Fibroblast of lung (primary cell): ENCODE data around the gene KDM2B. TPM values are rescaled to one million over a fixed set of nuclear protein-coding genes. Genes with fewer than 3 reads are reported as not detected.

Experiments
- DNase-seq, 2 donors: peaks; one replicate each; pipeline versions ENCODE4 v3.0.0 to v3.0.0-alpha.2; 2010; ENCODE audit warnings: low read depth in 2 of 2
- H2AFZ ChIP-seq: 2 replicates; pipeline ENCODE4 v1.5.1; 2012; ENCODE audit warnings: low read length, control low read depth, inconsistent platforms
- H3K27ac ChIP-seq: 2 replicates; pipeline ENCODE4 v1.5.1; 2011; ENCODE audit warnings: low read length, control low read depth; ENCODE audit not compliant: insufficient read depth
- H3K27me3 ChIP-seq: 2 replicates; pipeline ENCODE4 v1.5.1; 2011; ENCODE audit warnings: mild to moderate bottlenecking, low read length; ENCODE audit not compliant: control insufficient read depth, insufficient read depth
- H3K36me3 ChIP-seq: 2 replicates; pipeline ENCODE4 v1.5.1; 2011; ENCODE audit warnings: low read length; ENCODE audit not compliant: control insufficient read depth, insufficient read depth
- H3K4me1 ChIP-seq: 2 replicates; pipeline ENCODE4 v1.5.1; 2011; ENCODE audit warnings: low read length; ENCODE audit not compliant: control insufficient read depth, insufficient read depth; ENCODE audit errors: extremely low read depth
- H3K4me2 ChIP-seq: 2 replicates; pipeline ENCODE4 v1.5.1; 2011; ENCODE audit warnings: low read length, control low read depth; ENCODE audit not compliant: insufficient read depth; ENCODE audit errors: extremely low read depth
- H3K4me3 ChIP-seq, 4 experiments: fragments of 200-600 bp in 1 of 4; sonication (generic) in 1 of 4; replicated peaks in 1 of 4; 2 replicates each; pipeline ENCODE4 v1.5.1; 2011 to 2016; ENCODE audit warnings: low read length in 4 of 4, low read depth in 3 of 4, mild to moderate bottlenecking in 3 of 4, control low read depth in 2 of 4, inconsistent platforms in 1 of 4, mixed read lengths in 1 of 4; ENCODE audit not compliant: insufficient read depth in 1 of 4; ENCODE audit errors: control extremely low read depth in 1 of 4
- H3K79me2 ChIP-seq: 2 replicates; pipeline ENCODE4 v1.5.1; 2012; ENCODE audit warnings: mild to moderate bottlenecking, low read length, inconsistent platforms; ENCODE audit not compliant: control insufficient read depth, insufficient read depth
- H3K9ac ChIP-seq: 2 replicates; pipeline ENCODE4 v1.5.1; 2011; ENCODE audit warnings: mild to moderate bottlenecking, low read length, control low read depth; ENCODE audit not compliant: insufficient read depth
- H3K9me3 ChIP-seq: 2 replicates; pipeline ENCODE4 v1.5.1; 2012; ENCODE audit warnings: low read depth, low read length; ENCODE audit not compliant: control insufficient read depth, insufficient read depth
- H4K20me1 ChIP-seq: 2 replicates; pipeline ENCODE4 v1.5.1; 2011; ENCODE audit warnings: low read length; ENCODE audit not compliant: control insufficient read depth, insufficient read depth; ENCODE audit errors: extremely low read depth
- EZH2 ChIP-seq: IDR thresholded peaks from 2 replicates; pipeline ENCODE4 v1.5.1; 2012; ENCODE audit warnings: low read length, control low read depth, mild to moderate bottlenecking; ENCODE audit errors: missing control alignments
- polyA plus RNA-seq, 2 donors: library from polyadenylated mRNA; depleted of rRNA in 1 of 2; stranded (reverse) in 1 of 2; unstranded in 1 of 2; fragments of >200 nt; gene quantifications; 2 replicates each; pipeline ENCODE4 v1.2.1, GENCODE V29; 2011 to 2012; ENCODE audit warnings: missing spikeins in 1 of 2
- total RNA-seq: library from RNA; depleted of rRNA; stranded (reverse); fragments of >200 nt; gene quantifications from 2 replicates; pipeline ENCODE4 v1.2.1, GENCODE V29; 2014
- TF ChIP-seq, protein P1 (sequence below), 2 donors: IDR thresholded peaks in 1 of 2; conservative IDR thresholded peaks in 1 of 2; 1 replicate in 1 of 2; 2 replicates in 1 of 2; pipeline ENCODE4 v1.5.1; 2011 to 2012; ENCODE audit warnings: low read length in 2 of 2, control low read depth in 1 of 2, inconsistent platforms in 1 of 2, low read depth in 1 of 2, mild to moderate bottlenecking in 1 of 2

The KDM2B gene
- total and polyA plus RNA-seq, 2 donors (not counting 1 experiment from before 2014, with no cell fraction given) = 9.8 to 21.6 TPM

DNA sequence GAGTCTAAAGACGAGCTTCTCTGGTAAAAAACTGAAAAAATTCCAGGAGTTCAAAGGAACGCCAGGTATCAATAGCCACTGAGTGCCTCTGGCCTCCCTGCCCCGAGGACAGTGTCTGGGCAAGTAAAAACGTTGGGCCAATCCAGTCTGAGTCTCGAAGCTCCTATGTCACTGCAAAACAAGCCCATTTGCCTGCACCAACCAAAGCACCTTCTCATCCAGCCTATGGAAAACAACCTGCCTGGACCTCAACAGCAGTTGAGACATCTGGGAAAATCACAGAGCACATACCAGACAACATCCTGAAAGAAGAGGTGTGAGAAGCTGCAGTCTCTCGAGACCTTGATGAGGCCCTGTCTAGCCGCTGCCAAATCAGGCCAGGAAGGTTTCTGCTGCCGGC lies 124.3 kb downstream of the KDM2B start:
- Histone ChIP-seq H3K4me1 (no peaks in the 10 kb centered on the region), H3K27me3 (no peaks in the 10 kb centered on the region), H3K36me3 (no peaks in the 10 kb centered on the region), H3K9ac (no peak overlapping the region), H3K4me2 (no peak overlapping the region), H3K79me2 (peaks cover 22% of the 10 kb centered on the region), H4K20me1 (no peaks in the 10 kb centered on the region), H3K4me3 (no peak overlapping the region), H3K27ac (no peak overlapping the region), H3K9me3 (no peaks in the 10 kb centered on the region), H2AFZ (no peak overlapping the region)
- no peak for TF ChIP-seq EZH2
- TF ChIP-seq, protein P1, sequence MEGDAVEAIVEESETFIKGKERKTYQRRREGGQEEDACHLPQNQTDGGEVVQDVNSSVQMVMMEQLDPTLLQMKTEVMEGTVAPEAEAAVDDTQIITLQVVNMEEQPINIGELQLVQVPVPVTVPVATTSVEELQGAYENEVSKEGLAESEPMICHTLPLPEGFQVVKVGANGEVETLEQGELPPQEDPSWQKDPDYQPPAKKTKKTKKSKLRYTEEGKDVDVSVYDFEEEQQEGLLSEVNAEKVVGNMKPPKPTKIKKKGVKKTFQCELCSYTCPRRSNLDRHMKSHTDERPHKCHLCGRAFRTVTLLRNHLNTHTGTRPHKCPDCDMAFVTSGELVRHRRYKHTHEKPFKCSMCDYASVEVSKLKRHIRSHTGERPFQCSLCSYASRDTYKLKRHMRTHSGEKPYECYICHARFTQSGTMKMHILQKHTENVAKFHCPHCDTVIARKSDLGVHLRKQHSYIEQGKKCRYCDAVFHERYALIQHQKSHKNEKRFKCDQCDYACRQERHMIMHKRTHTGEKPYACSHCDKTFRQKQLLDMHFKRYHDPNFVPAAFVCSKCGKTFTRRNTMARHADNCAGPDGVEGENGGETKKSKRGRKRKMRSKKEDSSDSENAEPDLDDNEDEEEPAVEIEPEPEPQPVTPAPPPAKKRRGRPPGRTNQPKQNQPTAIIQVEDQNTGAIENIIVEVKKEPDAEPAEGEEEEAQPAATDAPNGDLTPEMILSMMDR (conservative IDR thresholded peaks at IDR 0.05 in 1 of 2, IDR thresholded peaks at IDR 0.05 in 1 of 2; ENCODE audit: low read depth in 1 of 2, low read length in 2 of 2) = no peak
- DNase-seq = no peak

DNA sequence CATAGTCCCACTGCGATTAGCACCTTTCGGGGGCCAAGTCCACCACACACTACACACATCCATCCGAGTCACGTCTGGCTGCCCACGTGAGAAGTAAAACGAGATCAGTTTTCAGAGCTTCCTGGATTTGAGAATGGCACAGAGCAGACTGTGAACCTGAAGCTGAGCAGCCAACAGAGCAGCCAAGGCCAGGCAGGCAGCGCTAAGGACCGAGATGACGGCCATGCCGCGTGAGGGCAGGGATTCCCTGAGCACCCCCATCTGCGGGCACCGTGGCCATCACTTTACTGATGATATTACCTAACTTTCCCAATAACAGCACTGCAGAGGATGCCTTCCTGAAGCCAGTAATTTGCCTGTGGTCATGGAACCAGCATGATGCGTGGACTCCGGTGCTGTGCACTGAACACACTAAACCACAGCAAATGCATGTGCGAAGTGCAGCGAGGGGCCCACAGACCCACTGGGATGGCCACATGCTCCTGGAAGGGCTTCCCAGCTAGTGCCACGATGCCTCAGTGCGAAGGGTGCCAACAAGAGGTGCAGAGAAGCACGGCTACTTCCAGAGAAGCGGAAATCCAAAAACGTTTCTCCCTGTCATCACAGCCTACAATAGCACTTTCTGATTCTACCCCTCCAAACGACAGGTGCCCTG lies 124.9 kb downstream of the KDM2B start:
- Histone ChIP-seq H3K36me3 (no peaks in the 10 kb centered on the region), H3K4me3 (no peak overlapping the region), H3K9ac (no peak overlapping the region), H3K4me2 (no peak overlapping the region), H3K4me1 (no peaks in the 10 kb centered on the region), H3K79me2 (peaks cover 18% of the 10 kb centered on the region), H2AFZ (no peak overlapping the region), H3K27ac (no peak overlapping the region), H3K27me3 (no peaks in the 10 kb centered on the region), H3K9me3 (no peaks in the 10 kb centered on the region), H4K20me1 (no peaks in the 10 kb centered on the region)
- TF ChIP-seq EZH2 = no peak
- TF ChIP-seq, protein P1 (conservative IDR thresholded peaks at IDR 0.05 in 1 of 2, IDR thresholded peaks at IDR 0.05 in 1 of 2; ENCODE audit: low read depth in 1 of 2, low read length in 2 of 2) = no peak
- no peak for DNase-seq

DNA sequence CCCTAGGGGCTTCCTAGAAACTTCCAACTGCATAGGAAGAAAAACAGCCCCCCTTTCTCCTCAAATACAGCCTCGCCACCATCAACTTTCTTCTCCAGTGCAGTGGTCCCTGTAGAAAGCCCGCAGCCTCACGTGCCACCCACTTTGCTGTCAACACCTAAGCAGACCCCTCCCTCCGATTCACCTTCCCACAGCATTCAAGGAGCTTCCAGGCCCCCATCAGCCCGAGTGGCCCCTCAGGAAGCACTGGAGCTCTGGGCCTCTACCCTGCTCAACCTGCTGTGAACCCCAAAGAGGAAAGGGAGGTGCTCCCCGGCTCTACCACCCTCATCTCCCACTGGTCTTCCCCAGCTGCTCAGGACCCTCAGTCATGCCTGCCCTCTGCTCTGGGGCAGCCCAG lies 125.9 kb downstream of the KDM2B start:
- TF ChIP-seq, protein P1 (conservative IDR thresholded peaks at IDR 0.05 in 1 of 2, IDR thresholded peaks at IDR 0.05 in 1 of 2; ENCODE audit: low read depth in 1 of 2, low read length in 2 of 2) = no peak
- no peak for TF ChIP-seq EZH2
- Histone ChIP-seq H3K9me3 (no peaks in the 10 kb centered on the region), H3K4me1 (no peaks in the 10 kb centered on the region), H4K20me1 (no peaks in the 10 kb centered on the region), H3K27me3 (no peaks in the 10 kb centered on the region), H3K9ac (no peak overlapping the region), H2AFZ (no peak overlapping the region), H3K79me2 (peaks cover 15% of the 10 kb centered on the region), H3K4me2 (no peak overlapping the region), H3K27ac (no peak overlapping the region), H3K4me3 (no peak overlapping the region), H3K36me3 (no peaks in the 10 kb centered on the region)
- no peak for DNase-seq
